ENCODE results near the gene SEMA6A.

DNA sequence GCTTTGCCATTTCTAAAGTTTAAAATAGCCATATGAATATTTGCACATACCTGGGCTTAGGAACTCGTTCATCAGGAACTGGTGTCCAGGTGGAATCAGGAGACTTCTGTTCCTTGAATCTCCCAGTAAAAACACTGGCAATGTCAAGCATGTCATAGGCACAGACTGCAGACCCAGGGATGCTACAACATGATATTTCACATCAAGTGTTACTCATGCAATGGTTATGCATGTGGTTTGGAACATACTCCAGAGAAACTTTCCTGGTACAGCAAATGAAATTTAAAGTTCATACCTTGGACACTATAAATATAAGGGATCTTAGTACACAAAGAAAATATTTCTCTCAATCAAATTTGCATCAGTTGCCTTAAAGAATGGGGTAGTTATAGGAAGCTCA is 92.2 kb downstream of the SEMA6A start:
- TF ChIP-seq FOS (IDR thresholded peaks at IDR 0.05; ENCODE audit: borderline replicate concordance, extremely low read depth, insufficient read length) (no peak), CTCF (IDR thresholded peaks at IDR 0.05 in 2 of 3, conservative IDR thresholded peaks at IDR 0.05 in 1 of 3; ENCODE audit: control insufficient read depth in 2 of 3, extremely low read depth in 1 of 3, insufficient read depth in 1 of 3, low read depth in 3 of 3, low read length in 3 of 3) (no peak), POLR2AphosphoS5 (IDR thresholded peaks at IDR 0.05; ENCODE audit: low read length) (no peak), NFIC (IDR thresholded peaks at IDR 0.05; ENCODE audit: low read depth, low read length) (no peak), FOXM1 (IDR thresholded peaks at IDR 0.05; ENCODE audit: low read depth, low read length) (no peak), MTA3 (IDR thresholded peaks at IDR 0.05; ENCODE audit: borderline replicate concordance, low read length) (no peak), CEBPB (IDR thresholded peaks at IDR 0.05; ENCODE audit: borderline replicate concordance in 1 of 2, low read depth in 2 of 2, low read length in 2 of 2) (no peak), LARP7 (IDR thresholded peaks at IDR 0.05) (no peak), ZNF274 (IDR thresholded peaks at IDR 0.05; ENCODE audit: insufficient read depth, insufficient read length) (no peak), EZH2 (IDR thresholded peaks at IDR 0.05; ENCODE audit: borderline replicate concordance, control insufficient read depth, low read depth, low read length) (no peak), NR2C2 (IDR thresholded peaks at IDR 0.05; ENCODE audit: borderline replicate concordance, control insufficient read depth, insufficient read length, low read depth) (no peak)
- TF ChIP-seq, protein P1, sequence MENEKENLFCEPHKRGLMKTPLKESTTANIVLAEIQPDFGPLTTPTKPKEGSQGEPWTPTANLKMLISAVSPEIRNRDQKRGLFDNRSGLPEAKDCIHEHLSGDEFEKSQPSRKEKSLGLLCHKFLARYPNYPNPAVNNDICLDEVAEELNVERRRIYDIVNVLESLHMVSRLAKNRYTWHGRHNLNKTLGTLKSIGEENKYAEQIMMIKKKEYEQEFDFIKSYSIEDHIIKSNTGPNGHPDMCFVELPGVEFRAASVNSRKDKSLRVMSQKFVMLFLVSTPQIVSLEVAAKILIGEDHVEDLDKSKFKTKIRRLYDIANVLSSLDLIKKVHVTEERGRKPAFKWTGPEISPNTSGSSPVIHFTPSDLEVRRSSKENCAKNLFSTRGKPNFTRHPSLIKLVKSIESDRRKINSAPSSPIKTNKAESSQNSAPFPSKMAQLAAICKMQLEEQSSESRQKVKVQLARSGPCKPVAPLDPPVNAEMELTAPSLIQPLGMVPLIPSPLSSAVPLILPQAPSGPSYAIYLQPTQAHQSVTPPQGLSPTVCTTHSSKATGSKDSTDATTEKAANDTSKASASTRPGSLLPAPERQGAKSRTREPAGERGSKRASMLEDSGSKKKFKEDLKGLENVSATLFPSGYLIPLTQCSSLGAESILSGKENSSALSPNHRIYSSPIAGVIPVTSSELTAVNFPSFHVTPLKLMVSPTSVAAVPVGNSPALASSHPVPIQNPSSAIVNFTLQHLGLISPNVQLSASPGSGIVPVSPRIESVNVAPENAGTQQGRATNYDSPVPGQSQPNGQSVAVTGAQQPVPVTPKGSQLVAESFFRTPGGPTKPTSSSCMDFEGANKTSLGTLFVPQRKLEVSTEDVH (IDR thresholded peaks at IDR 0.05; ENCODE audit: low read depth, partially characterized antibody): no peak
- TF ChIP-seq, protein P2, sequence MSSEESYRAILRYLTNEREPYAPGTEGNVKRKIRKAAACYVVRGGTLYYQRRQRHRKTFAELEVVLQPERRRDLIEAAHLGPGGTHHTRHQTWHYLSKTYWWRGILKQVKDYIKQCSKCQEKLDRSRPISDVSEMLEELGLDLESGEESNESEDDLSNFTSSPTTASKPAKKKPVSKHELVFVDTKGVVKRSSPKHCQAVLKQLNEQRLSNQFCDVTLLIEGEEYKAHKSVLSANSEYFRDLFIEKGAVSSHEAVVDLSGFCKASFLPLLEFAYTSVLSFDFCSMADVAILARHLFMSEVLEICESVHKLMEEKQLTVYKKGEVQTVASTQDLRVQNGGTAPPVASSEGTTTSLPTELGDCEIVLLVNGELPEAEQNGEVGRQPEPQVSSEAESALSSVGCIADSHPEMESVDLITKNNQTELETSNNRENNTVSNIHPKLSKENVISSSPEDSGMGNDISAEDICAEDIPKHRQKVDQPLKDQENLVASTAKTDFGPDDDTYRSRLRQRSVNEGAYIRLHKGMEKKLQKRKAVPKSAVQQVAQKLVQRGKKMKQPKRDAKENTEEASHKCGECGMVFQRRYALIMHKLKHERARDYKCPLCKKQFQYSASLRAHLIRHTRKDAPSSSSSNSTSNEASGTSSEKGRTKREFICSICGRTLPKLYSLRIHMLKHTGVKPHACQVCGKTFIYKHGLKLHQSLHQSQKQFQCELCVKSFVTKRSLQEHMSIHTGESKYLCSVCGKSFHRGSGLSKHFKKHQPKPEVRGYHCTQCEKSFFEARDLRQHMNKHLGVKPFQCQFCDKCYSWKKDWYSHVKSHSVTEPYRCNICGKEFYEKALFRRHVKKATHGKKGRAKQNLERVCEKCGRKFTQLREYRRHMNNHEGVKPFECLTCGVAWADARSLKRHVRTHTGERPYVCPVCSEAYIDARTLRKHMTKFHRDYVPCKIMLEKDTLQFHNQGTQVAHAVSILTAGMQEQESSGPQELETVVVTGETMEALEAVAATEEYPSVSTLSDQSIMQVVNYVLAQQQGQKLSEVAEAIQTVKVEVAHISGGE (CRISPR knock-in tag; IDR thresholded peaks at IDR 0.05): no peak
